GM19372 (cell line): ENCODE measurements around the gene KCNMB4.

Experiments
- ATAC-seq: cut with Tn5 transposase; IDR thresholded peaks from one replicate; pipeline ENCODE4 v1.9.1; 2021; ENCODE audit warnings: mild to moderate bottlenecking, low read depth, moderate library complexity; ENCODE audit not compliant: unreplicated experiment

Gene KCNMB4

DNA sequence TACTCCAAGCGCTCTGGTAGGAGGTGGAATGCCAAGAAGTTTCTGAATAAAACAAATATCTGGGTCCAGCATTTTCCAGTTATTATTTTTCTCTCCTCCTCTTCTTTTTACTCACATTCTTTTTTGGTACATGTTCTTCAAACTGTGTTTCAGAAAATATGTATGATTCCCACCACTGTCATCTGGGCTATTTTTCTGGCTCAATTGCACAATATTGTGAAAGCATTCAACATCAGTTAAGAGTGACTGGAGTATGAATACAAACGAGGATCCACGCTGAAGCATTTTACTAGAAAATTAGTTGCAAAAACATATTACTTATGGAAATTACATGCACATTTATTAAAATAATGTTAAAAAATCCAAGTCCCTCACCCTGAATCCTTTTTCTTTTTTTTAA, 61.5 kb downstream of the KCNMB4 start:
- ATAC-seq, result no peak

DNA sequence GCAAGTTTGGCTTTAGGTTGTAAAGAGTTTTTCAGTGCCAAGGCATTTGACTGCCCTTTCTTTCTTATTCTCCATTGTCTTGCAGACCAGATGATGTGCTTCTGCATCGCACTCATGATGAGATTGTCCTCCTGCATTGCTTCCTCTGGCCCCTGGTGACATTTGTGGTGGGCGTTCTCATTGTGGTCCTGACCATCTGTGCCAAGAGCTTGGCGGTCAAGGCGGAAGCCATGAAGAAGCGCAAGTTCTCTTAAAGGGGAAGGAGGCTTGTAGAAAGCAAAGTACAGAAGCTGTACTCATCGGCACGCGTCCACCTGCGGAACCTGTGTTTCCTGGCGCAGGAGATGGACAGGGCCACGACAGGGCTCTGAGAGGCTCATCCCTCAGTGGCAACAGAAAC, 64.3 kb downstream of the KCNMB4 start:
- no peak for ATAC-seq

DNA sequence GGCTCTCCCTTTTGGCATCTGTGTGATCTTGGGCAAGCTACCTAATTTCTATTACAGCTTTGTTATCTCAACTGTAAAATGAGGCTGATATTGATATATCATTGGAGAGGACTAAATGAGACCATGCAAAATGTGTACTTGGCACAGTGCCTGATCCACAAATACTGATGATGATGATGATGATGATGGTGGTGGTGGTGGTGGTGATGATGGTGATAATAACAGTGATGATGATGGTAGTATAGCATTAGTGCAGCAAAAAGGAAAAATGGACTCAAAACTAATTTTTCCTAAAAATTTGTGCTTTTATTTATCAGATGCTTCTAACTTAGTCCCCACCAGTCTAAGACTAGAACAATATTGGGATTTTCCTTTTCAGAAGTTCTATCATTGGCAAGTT, 70.7 kb downstream of the KCNMB4 start:
- no peak for ATAC-seq

DNA sequence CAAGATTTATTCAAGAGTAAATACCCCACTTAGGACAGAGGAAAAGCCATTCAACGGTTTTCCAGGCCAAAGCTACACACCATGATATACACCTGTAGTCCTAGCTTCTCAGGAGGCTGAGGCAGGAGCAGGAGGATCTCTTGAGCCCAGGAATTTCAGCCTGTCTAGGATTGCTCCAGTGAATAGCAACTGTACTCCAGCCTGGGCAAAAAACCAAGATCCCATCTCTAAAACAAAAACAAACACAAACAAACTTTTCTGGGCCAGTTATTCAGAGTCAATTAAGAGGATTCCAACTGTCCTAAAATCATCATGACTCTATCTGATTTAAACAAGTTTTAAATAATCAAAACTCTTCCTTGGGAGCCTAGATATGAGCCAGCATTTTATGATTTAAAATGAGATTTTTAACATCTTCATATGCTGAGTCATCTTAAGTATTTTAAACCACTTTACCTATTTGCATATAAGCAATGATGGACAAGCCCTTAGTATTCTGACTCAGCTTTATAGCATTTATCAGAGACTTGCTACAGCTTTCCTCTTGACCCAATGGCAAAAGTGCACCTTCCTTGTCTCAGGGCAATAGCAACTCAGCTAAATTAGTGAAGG, 77.1 kb downstream of the KCNMB4 start:
- ATAC-seq, result no peak

DNA sequence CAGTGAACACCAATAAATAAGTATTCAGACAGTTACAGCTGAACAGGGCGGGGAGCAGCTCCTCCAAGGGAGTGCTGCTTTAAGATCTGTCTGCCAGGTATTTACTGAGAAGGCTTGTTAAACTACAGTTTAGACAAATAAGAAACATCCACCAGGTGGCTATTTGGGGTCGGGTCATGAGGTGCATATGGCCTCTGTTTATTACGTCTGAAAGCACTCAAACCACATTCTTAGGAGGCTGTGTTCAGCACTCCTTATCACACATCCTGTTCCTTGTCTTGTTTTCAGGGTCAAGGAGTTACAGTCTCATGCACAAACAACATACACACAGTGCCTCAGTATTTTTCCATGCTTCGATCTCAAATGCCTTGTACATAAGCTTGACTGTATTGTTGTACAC, 78.8 kb downstream of the KCNMB4 start:
- ATAC-seq, result no peak

DNA sequence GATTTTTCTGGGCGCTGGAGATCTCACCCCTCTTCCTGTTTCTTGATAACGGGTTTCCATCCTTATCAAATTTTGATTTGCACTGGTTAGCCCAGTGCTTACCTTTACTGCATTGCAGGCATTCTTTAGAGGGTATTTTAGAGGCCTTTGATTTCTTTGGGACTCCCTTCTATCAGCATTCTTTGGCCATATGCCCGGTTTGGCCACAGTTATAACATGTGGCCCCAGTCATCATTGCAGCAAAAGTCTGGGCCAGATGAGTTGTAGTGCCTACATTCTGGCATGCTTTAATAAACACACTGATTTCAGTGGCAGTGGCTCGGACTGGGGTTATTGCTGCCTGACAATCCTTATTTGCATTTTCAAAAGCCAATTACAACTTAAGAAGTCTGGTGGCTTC, 82.3 kb downstream of the KCNMB4 start:
- ATAC-seq, result no peak

DNA sequence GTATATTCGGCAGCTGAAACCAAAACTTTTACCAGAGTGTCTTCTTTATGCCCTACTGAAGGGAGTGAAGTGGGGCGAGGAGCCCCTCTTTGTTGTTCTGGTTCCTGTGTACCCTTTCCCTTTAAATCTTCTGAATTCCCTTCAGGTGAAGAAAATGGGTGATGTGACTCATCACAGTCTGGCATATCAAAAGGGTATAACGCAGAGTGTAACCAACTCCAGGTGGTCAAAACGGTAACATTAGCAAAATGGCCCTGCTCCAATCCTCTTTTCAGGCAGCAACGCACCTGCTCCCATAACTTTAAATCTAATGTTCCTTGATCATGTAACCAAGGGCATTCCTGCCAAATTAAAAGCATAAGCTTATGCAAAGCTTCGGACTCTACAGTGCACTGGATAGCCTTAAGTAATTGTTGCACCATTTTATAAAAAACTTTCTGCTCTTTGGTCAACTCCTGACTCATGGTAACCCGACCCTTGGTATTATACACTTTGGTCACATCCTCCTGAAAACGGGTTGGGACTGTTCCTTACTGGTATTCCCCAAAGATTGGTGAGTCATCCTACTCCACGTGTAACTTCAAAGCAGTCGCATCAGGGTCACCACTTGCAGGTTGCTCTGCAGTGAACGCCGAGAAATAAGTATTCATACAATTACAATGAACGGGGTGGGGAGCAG, 83.1 kb downstream of the KCNMB4 start:
- no peak for ATAC-seq

DNA sequence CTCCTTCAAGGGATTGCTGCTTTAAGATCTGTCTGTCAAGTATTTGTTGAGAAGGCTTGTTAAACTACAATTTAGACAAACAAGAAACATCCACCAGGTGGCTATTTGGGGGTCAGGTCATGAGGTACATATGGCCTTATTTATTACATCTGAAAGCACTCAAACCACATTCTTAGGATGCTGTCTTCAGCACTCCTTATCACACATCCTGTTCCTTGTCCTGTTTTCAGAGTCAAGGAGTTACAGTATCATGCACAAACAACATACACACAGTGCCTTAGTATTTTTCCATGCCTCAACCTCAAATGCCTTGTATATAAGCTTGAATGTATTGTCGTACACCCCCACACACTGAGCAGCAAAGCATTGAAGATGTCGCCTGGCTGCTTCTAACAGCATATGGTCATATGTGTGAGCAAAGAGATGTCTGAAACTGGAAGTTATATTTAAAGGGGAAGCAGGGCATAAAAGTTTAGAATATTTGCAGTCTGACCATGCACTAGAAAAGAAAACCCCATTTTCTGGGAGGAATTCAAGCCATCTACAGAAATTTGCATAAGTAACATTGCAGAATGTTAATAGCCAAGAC, 83.8 kb downstream of the KCNMB4 start:
- ATAC-seq, result no peak

DNA sequence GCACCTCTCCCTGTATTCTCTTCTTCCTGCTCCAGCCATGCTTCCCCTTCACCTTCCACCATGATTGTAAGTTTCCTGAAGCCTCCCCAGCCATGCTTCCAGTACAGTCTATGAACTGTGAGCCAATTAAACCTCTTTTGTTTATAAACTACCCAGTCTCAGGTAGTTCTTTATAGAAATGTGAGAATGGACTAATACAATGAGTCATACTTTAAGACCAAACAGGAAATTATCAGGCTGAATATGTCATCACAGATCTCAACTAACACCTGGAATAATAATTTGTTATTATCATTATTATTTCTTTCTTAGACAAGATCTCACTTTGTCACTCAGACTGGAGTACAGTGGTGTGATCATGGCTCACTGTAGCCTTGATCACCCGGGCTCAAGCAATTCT, 85.4 kb downstream of the KCNMB4 start:
- ATAC-seq, result no peak

DNA sequence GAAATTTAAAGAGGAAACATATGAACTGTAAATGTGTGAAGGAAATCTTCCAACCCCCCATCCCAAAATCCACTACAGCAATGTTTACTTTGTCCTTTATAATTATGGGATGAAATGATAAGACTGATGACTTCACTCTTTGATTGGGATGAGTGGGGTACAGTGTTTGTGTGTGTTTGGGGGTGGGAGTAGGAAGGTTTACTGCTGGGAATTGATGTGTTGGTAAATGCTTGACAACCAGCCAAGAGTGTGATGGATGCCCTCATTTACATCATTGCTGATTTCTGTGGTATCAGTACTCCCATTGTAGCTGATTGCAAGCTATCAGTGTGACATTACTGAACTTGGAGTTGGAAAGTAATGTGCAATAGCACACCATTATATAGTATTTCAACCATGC, 90.9 kb downstream of the KCNMB4 start:
- ATAC-seq, result no peak

DNA sequence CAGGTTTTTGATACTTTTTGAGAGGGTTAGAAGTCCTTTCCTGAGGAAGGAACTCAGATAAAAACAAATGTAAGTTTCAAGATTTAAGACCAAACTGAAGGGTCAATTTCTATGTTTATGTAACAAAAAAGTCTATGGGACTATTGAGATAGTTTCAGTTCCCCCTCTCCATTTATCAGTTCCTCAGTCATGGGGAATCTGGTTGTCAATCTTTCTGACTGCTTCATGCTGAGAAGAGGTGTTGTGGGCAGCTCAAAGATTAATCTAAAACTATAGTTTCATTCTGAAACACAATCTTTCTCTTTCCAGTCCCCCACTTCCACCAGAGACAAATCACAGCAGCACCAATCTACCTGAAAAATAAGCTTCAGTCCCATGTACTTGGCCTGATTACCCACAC, 93.7 kb downstream of the KCNMB4 start:
- ATAC-seq, result no peak

DNA sequence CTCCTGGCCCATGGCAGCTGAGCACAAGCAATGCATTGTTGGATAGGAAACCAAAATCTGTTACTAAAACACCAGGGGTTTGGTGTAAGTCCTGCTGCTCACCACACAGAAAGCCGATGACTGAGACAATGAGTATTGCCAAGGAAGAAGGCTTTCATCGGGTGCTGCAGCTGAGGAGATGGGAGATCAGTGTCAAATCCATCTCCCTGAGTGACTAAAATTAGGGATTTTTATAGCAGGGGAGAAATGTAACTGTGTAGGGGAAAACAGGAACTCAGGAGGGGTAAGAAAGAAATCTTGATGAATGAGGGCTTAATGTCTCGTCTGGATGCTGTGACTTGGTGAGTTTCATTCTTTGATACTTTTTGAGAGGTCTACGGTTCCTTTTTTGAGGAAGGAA, 97.9 kb downstream of the KCNMB4 start:
- no peak for ATAC-seq

DNA sequence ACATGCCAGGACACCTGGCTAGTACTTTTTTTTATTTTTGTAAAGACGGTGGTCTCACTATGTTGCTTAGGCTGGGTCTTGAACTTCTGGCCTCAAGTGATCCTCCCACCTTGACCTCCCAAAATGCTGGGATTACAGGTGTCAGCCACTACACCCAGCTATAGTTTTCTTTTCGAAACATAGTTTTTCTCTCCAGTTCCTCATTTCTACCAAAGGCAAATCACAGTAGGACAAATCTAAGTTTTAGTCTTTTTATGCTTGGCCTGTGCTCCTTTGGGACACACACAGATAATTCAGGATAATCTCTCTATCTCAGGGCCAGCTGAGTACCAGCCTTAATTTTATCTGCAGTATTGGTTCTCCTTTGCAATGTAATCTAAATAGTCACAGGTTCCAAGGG, 100.7 kb downstream of the KCNMB4 start:
- no peak for ATAC-seq

DNA sequence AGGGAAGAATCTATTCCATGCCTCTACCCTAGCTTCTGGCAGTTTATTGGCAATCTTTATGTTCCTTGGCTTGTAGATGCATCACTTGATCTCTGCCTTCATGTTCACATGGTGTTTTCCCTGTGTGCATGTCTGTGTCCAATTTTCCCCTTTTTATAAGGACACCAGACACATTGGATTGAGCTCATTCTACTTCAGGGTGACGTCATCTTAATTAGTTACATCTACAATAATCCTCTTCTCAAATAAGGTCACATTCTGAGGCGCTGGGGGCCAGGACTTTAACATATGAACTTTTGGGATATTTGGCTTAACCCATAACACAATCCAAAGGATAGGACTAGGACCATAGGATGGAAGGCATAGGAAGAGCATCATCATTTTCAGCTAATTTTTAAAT, 101.4 kb downstream of the KCNMB4 start:
- no peak for ATAC-seq

DNA sequence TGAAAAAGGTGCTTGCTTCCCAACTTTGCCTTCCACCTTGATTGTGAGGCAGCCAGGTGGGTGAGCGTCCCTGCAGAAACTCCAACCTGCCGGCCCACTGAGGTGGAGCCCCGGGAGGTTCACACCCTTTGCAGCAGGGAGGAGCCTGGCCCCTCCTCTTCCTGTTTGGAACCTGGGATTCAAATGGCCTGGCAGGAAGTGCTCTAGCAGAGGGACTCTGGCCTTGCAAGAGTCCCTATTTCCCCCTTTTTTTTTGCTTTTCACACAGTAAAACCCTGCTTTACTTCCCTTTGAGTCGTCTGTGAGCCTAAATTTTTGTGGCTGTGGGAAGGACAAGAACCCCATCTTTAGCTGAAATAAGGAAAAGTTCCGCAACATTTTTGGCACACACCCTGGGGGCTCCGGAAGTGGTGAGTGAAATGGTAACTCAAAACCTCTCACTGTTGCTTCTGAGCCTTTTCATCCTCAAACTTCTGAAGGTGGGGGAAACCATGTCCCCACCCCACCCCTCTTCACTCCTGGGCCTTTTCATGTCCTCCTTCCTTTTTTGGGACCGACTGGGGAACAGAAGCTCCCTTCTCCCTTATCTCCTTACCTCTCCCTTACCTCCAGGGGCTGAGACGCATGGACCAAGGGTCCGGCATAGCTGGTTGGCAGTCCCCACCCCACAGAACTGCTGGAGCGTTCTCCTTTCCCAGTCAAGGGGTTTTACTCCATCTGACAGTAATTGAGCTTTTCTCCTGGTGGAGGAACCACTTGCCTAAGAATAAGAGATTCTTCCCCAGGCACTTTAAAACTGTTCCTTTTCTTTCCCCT, 102.0 kb downstream of the KCNMB4 start:
- no peak for ATAC-seq

DNA sequence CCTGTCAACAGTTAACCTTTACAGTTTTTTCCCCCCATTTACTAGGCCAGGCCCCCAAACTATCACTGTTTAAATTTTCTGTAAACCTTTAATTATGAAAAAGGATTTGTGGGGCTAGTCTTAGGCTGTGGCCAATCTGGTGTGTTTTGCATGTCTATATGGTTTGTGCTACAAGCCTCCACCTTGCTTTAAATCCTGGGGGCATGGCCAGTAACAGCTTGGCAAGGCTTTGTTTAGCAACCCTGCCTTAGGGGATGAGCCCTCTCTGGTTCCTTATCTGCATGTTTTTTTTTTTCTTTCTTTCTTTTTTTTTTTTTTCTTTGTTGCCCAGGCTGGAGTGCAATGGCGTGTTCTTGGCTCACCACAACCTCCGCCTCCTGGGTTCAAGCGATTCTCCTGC, 102.7 kb downstream of the KCNMB4 start:
- ATAC-seq, result no peak

DNA sequence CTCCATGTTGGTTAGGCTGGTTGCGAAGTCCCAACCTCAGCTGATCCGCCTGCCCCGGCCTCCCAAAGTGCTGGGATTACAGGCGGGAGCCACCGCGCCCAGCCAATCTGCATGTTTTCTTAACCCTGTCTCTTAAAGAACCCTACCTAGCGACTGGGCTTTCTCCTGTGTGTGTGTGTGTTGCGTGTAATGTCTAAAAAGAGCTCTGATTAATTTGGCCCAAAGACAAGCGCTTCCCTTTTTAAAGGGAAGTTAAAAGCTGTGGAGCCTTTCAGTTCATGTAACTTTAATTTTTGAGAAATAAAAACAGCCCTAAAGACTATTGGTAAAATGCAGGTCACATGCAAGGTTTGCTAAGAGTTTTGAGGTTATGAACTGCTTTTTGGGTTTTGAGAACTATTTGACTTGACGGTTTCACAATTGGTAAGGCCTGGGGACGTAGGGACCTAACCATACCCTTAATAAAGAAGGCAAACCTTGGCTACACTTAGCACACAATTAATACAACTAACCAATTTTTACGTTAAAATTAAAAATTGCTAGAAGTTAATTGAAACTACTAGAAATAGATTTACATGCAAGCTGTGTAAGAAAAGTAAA, 103.2 kb downstream of the KCNMB4 start:
- no peak for ATAC-seq

DNA sequence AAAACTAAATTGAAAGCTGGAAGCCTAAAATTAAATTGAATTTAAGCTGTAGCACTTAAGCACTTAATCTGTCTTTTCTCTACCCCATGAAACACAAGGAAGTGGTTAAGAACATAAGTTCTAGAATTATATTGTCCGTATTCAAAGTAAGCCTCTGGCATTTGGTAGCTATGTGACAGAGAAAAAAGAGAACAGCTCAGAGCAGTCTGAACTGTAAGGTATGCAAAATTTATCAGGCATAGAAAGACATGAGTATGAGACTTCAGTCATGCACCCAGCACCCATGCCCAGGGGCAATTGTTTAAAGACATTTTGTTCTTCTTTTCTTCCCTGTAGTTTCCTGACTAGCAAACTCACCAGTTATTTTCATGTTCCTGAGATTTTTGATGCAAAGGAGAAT, 116.7 kb downstream of the KCNMB4 start:
- no peak for ATAC-seq
